Fibroblast of the aortic adventitia (primary cell): ENCODE results near the gene FCSK. TPM values are rescaled to one million over a fixed set of nuclear protein-coding genes. Genes with fewer than 3 reads are reported as not detected.
A peak's percentile ranks its signal among the peaks of the same experiment; 100 is the strongest.

Experiments used
- DNase-seq: peaks from one replicate; pipeline ENCODE4 v3.0.0-alpha.2; 2010; ENCODE audit warnings: low read depth
- H3K4me3 ChIP-seq: 2 replicates; pipeline ENCODE4 v1.5.1; 2011; ENCODE audit warnings: low read depth, mild to moderate bottlenecking, control low read depth, low read length, moderate library complexity
- small RNA-seq: library from RNA; depleted of rRNA; stranded (forward); fragments of <200 nt; gene quantifications from one replicate; pipeline ENCODE3, GENCODE V24; 2012
- total RNA-seq: library from RNA; depleted of rRNA; stranded (reverse); fragments of >200 nt; gene quantifications from 2 replicates; pipeline ENCODE4 v1.2.3, GENCODE V29; 2012; ENCODE audit warnings: low replicate concordance
- TF ChIP-seq, protein P1 (sequence below): IDR thresholded peaks from 2 replicates; pipeline ENCODE4 v1.5.1; 2011; ENCODE audit warnings: mild to moderate bottlenecking, low read length, control low read depth, inconsistent platforms; ENCODE audit not compliant: insufficient read depth

FCSK gene
- total RNA-seq, 1 donor: 8.9 TPM

GRCh38 chr16:70529051-70529777 is 74.8 kb downstream of the FCSK start:
- DNase-seq: peak; percentile 84
- TF ChIP-seq, protein P1, sequence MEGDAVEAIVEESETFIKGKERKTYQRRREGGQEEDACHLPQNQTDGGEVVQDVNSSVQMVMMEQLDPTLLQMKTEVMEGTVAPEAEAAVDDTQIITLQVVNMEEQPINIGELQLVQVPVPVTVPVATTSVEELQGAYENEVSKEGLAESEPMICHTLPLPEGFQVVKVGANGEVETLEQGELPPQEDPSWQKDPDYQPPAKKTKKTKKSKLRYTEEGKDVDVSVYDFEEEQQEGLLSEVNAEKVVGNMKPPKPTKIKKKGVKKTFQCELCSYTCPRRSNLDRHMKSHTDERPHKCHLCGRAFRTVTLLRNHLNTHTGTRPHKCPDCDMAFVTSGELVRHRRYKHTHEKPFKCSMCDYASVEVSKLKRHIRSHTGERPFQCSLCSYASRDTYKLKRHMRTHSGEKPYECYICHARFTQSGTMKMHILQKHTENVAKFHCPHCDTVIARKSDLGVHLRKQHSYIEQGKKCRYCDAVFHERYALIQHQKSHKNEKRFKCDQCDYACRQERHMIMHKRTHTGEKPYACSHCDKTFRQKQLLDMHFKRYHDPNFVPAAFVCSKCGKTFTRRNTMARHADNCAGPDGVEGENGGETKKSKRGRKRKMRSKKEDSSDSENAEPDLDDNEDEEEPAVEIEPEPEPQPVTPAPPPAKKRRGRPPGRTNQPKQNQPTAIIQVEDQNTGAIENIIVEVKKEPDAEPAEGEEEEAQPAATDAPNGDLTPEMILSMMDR: peak; percentile 50
- no peak overlapping the region for H3K4me3 ChIP-seq

Small RNA genes lying within 50 kb of the gene (small RNA-seq; reads per million reads assigned to genes)
- not detected for gene RNU6-23P
- gene RPS27P26: not detected
- gene SNORD111B: 159 reads per million, percentile 98 among the genes with 10 or more reads in this experiment

Other genes with a start within 250 kb of the FCSK start
- gene EXOSC6, start 202.7 kb upstream of the FCSK start, total RNA-seq: 37.9 and 39.7 TPM in 2 replicates
- 160 and 167 TPM in 2 replicates for gene AARS1, start 165.1 kb upstream of the FCSK start, total RNA-seq
- gene DDX19B, start 155.4 kb upstream of the FCSK start, total RNA-seq: 28.5 and 30.5 TPM in 2 replicates
- gene DDX19A, start 107.7 kb upstream of the FCSK start, total RNA-seq: 28.1 and 37.4 TPM in 2 replicates
- 16.7 and 18.9 TPM in 2 replicates for gene ST3GAL2, start 15.5 kb upstream of the FCSK start, total RNA-seq
- 59.9 and 131 TPM in 2 replicates for gene COG4, start 69.0 kb downstream of the FCSK start, total RNA-seq
- gene SF3B3, start 69.2 kb downstream of the FCSK start, total RNA-seq: 39.1 and 184 TPM in 2 replicates
- gene IL34, start 192.0 kb downstream of the FCSK start, total RNA-seq: 3.4 and 10.9 TPM in 2 replicates
- 8.3 and 24.0 TPM in 2 replicates for gene MTSS2, start 231.5 kb downstream of the FCSK start, total RNA-seq